Neural cell (in vitro differentiated cells): ENCODE results near the gene FBXL17. TPM values are rescaled to one million over a fixed set of nuclear protein-coding genes. Genes with fewer than 3 reads are reported as not detected.

ENCODE experiments used
- H2AFZ ChIP-seq: fragments of 200-600, 300-800 bp; sonication (generic), shearing (Covaris generic); 2 replicates; pipeline ENCODE4 v1.6.0; 2014; ENCODE audit warnings: low read depth, mild to moderate bottlenecking, antibody characterized with exemption, low read length, moderate library complexity
- H3F3A ChIP-seq: fragments of 200-600 bp; shearing (Covaris generic); 2 replicates; pipeline ENCODE4 v1.6.1; 2016; ENCODE audit warnings: mild to moderate bottlenecking, moderate library complexity, mixed read lengths, antibody characterized with exemption, low read length; ENCODE audit not compliant: insufficient read depth, poor library complexity, severe bottlenecking
- H3K27ac ChIP-seq: fragments of 200-600, 300-800 bp; sonication (generic), shearing (Covaris generic); 2 replicates; pipeline ENCODE4 v1.5.1; 2014; ENCODE audit warnings: mild to moderate bottlenecking, low read length, moderate library complexity
- H3K27me3 ChIP-seq: fragments of 300-800, 200-600 bp; sonication (generic), shearing (Covaris generic); 2 replicates; pipeline ENCODE4 v1.6.0; 2014; ENCODE audit warnings: mild to moderate bottlenecking, low read depth, low read length, moderate library complexity; ENCODE audit not compliant: insufficient read depth
- H3K36me3 ChIP-seq: fragments of 300-800, 200-600 bp; sonication (generic), shearing (Covaris generic); 2 replicates; pipeline ENCODE4 v1.5.1; 2014; ENCODE audit warnings: mild to moderate bottlenecking, antibody characterized with exemption, low read length, moderate library complexity; ENCODE audit not compliant: insufficient read depth
- H3K4me2 ChIP-seq: fragments of 300-800, 200-600 bp; sonication (generic), shearing (Covaris generic); 2 replicates; pipeline ENCODE4 v1.6.0; 2014; ENCODE audit warnings: mild to moderate bottlenecking, low read length
- H3K4me3 ChIP-seq: fragments of 300-800, 200-600 bp; sonication (generic), shearing (Covaris generic); 2 replicates; pipeline ENCODE4 v1.5.1; 2014; ENCODE audit warnings: mild to moderate bottlenecking, low read length, moderate library complexity
- H3K79me2 ChIP-seq: fragments of 200-600 bp; shearing (Covaris generic); replicated peaks from 2 replicates; pipeline ENCODE4 v1.6.0; 2014; ENCODE audit warnings: mild to moderate bottlenecking, low read length, moderate library complexity; ENCODE audit not compliant: insufficient read depth
- H3K9ac ChIP-seq: fragments of 300-800, 200-600 bp; sonication (generic), shearing (Covaris generic); 2 replicates; pipeline ENCODE4 v1.6.1; 2016; ENCODE audit warnings: mild to moderate bottlenecking, low read length, mixed read lengths
- H3K9me2 ChIP-seq: fragments of 200-600 bp; shearing (Covaris generic); 2 replicates; pipeline ENCODE4 v1.6.1; 2016; ENCODE audit warnings: mild to moderate bottlenecking, low read length, mixed read lengths; ENCODE audit not compliant: insufficient read depth
- H3K9me3 ChIP-seq: fragments of 200-600, 300-800 bp; sonication (generic), shearing (Covaris generic); 2 replicates; pipeline ENCODE4 v1.6.1; 2016; ENCODE audit warnings: mild to moderate bottlenecking, mixed run types, low read length, moderate library complexity, mixed read lengths
- H4K20me1 ChIP-seq: fragments of 200-600 bp; shearing (Covaris generic); 2 replicates; pipeline ENCODE4 v1.6.1; 2016; ENCODE audit warnings: mild to moderate bottlenecking, mixed run types; ENCODE audit not compliant: insufficient read depth
- CTCF ChIP-seq: fragments of 450-650 bp; IDR thresholded peaks from 2 replicates; pipeline ENCODE4 v1.5.1; 2014; ENCODE audit warnings: antibody characterized with exemption, mild to moderate bottlenecking, moderate library complexity; ENCODE audit not compliant: poor library complexity, severe bottlenecking
- EP300 ChIP-seq: fragments of 450-650 bp; conservative IDR thresholded peaks from 2 replicates; pipeline ENCODE4 v1.6.1; 2014; ENCODE audit warnings: antibody characterized with exemption, mild to moderate bottlenecking, moderate library complexity; ENCODE audit not compliant: poor library complexity, severe bottlenecking
- EZH2 ChIP-seq: fragments of 200-600, 300-800 bp; shearing (Covaris generic), sonication (generic); IDR thresholded peaks from 2 replicates; pipeline ENCODE4 v1.6.1; 2014; ENCODE audit warnings: antibody characterized with exemption, low read length, borderline replicate concordance, mild to moderate bottlenecking; ENCODE audit not compliant: insufficient read depth, poor library complexity, severe bottlenecking
- MXI1 ChIP-seq: fragments of 450-650 bp; conservative IDR thresholded peaks from 2 replicates; pipeline ENCODE4 v1.6.1; 2014; ENCODE audit warnings: antibody characterized with exemption, mild to moderate bottlenecking; ENCODE audit not compliant: poor library complexity, severe bottlenecking
- POLR2AphosphoS5 ChIP-seq: IDR thresholded peaks from 2 replicates; pipeline ENCODE4 v1.6.1; 2012
- RAD21 ChIP-seq: fragments of 450-650 bp; conservative IDR thresholded peaks from 2 replicates; pipeline ENCODE4 v1.6.1; 2014; ENCODE audit warnings: antibody characterized with exemption, mild to moderate bottlenecking, moderate library complexity
- REST ChIP-seq: IDR thresholded peaks from 2 replicates; pipeline ENCODE4 v1.6.1; 2012; ENCODE audit warnings: borderline replicate concordance
- SMC3 ChIP-seq: fragments of 450-650 bp; conservative IDR thresholded peaks from 2 replicates; pipeline ENCODE4 v1.6.1; 2014; ENCODE audit warnings: antibody characterized with exemption, mild to moderate bottlenecking, moderate library complexity; ENCODE audit not compliant: poor library complexity
- TAF1 ChIP-seq: IDR thresholded peaks from 2 replicates; pipeline ENCODE4 v1.6.1; 2012; ENCODE audit warnings: low read depth
- polyA plus RNA-seq: library from polyadenylated mRNA; depleted of rRNA; stranded (reverse); fragments of >200 nt; gene quantifications from 2 replicates; pipeline ENCODE4 v1.2.3, GENCODE V29; 2014

Gene FBXL17
- polyA plus RNA-seq, 1 donor from 2014 or later = 19.6 TPM

GRCh38 chr5:108064302-108064701 lies 317.6 kb downstream of the FBXL17 start:
- TF ChIP-seq SMC3 (no peak), RAD21 (no peak), CTCF (no peak), REST (no peak)
- H3K4me3 ChIP-seq = no peak overlapping the region
- H3K9me3 ChIP-seq = no peaks in the 10 kb centered on the region
- H3K4me2 ChIP-seq = peak overlapping the region; percentile 1
- H3K36me3 ChIP-seq = no peaks in the 10 kb centered on the region
- no peak overlapping the region for H3K27ac ChIP-seq
- no peaks in the 10 kb centered on the region for H3F3A ChIP-seq
- H2AFZ ChIP-seq = no peak overlapping the region
- no peaks in the 10 kb centered on the region for H3K9me2 ChIP-seq
- no peak overlapping the region for H3K9ac ChIP-seq
- no peaks in the 10 kb centered on the region for H3K79me2 ChIP-seq
- no peaks in the 10 kb centered on the region for H4K20me1 ChIP-seq
- H3K27me3 ChIP-seq = no peaks in the 10 kb centered on the region

- Histone ChIP-seq H3K9me3 (no peaks in the 10 kb centered on the region), H3K4me3 (no peak overlapping the region), H4K20me1 (no peaks in the 10 kb centered on the region), H3F3A (no peaks in the 10 kb centered on the region), H3K27me3 (no peaks in the 10 kb centered on the region), H3K36me3 (no peaks in the 10 kb centered on the region), H3K4me2 (no peak overlapping the region), H2AFZ (no peak overlapping the region), H3K9ac (no peak overlapping the region), H3K27ac (no peak overlapping the region), H3K9me2 (no peaks in the 10 kb centered on the region), H3K79me2 (no peaks in the 10 kb centered on the region)
- TF ChIP-seq REST = no peak
- TF ChIP-seq CTCF = no peak
- no peak for TF ChIP-seq EP300
- TF ChIP-seq RAD21 = no peak
- no peak for TF ChIP-seq MXI1
- TF ChIP-seq POLR2AphosphoS5 = no peak
- no peak for TF ChIP-seq TAF1
- no peak for TF ChIP-seq EZH2
- no peak for TF ChIP-seq SMC3
These were observed 320.0 kb downstream of the FBXL17 start for GRCh38 chr5:108061941-108062340.
